ENCODE data around the gene RGPD8.
"Not testable (repeated sequence)": the region's sequence is repeated elsewhere in the genome, so short reads cannot be mapped to it uniquely, and the experiment has no call there.

RGPD8 gene

DNA sequence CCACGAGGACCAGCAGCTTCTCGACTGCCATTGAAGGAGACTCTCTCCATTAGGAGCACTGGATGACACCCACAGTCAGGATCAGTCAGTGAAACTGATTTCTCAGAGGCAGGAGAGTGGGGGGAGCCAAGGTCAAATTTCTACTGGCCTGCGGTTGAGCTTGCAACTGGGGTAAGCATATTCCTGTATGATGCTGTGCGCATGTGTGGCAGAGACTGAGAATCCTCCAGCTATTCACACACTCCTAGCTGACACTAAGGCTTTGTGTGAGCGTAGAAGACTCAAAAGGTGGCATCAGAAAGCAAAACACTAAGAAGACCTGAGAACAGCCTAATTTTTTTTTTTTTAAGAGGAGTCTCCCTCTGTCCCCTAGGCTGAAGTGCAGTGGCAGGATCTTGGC is 28.7 kb upstream of the RGPD8 start:
- Histone ChIP-seq H3K27me3 (ENCODE audit: control insufficient read depth, insufficient read depth, low read length) (peaks cover 2% of the 10 kb centered on the region), H3K4me1 (ENCODE audit: control insufficient read depth, insufficient read depth, low read length) (no peaks in the 10 kb centered on the region), H3K9me3 (ENCODE audit: control insufficient read depth, insufficient read depth, low read length) (no peaks in the 10 kb centered on the region), H3K36me3 (ENCODE audit: control insufficient read depth, insufficient read depth, low read length) (no peaks in the 10 kb centered on the region), H3K9ac (ENCODE audit: low read depth, low read length) (no peak overlapping the region), H3K4me3 (ENCODE audit: low read depth, low read length) (no peak overlapping the region)

DNA sequence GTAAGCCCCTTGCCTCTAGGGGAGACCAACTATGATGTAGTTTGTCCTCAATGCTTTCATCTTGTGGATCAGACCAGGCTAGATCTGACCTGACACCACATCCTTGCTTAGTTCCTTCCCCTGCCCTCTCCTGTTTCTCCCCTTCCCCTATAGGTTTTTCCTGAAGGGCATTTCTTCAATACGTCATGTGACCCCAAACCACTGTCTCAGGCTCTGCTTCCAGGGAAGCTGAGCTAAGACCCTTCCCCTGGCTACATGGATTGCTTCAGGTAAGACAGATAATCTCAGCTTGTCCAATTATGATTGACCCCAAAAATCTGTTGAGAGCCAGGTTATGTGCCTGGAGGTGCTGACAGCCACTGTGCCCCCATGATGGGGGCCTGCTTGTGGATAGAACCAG is 25.9 kb upstream of the RGPD8 start:
- Histone ChIP-seq H3K4me1 (ENCODE audit: control insufficient read depth, insufficient read depth, low read length) (no peaks in the 10 kb centered on the region), H3K4me3 (ENCODE audit: low read depth, low read length) (no peak overlapping the region), H3K9me3 (ENCODE audit: control insufficient read depth, insufficient read depth, low read length) (no peaks in the 10 kb centered on the region), H3K27me3 (ENCODE audit: control insufficient read depth, insufficient read depth, low read length) (peaks cover 2% of the 10 kb centered on the region), H3K9ac (ENCODE audit: low read depth, low read length) (no peak overlapping the region), H3K36me3 (ENCODE audit: control insufficient read depth, insufficient read depth, low read length) (no peaks in the 10 kb centered on the region)

DNA sequence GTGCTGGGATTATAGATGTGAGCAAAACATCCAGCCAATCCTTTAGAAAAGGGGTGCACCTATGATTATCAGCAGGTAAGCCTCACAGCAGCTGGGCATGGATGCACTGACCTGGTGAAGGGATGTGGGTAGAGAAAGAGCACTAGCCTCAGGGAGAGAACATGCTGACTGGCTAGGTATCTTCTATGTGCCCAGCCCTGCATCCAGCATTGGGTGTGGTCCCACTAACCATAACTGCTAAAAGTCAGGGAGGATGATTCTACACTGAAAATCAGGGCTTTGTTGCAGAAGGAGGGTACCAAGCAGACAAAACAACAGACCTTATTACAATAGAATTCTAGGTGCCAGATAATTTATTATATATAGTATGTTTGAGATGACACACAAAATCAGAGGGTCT is 21.1 kb upstream of the RGPD8 start:
- H3K4me1 ChIP-seq (ENCODE audit: control insufficient read depth, insufficient read depth, low read length) = no peaks in the 10 kb centered on the region
- H3K36me3 ChIP-seq (ENCODE audit: control insufficient read depth, insufficient read depth, low read length) = no peaks in the 10 kb centered on the region
- H3K9me3 ChIP-seq (ENCODE audit: control insufficient read depth, insufficient read depth, low read length) = no peaks in the 10 kb centered on the region
- H3K9ac ChIP-seq (ENCODE audit: low read depth, low read length) = no peak overlapping the region
- H3K4me3 ChIP-seq (ENCODE audit: low read depth, low read length) = no peak overlapping the region
- H3K27me3 ChIP-seq (ENCODE audit: control insufficient read depth, insufficient read depth, low read length) = peaks cover 2% of the 10 kb centered on the region

DNA sequence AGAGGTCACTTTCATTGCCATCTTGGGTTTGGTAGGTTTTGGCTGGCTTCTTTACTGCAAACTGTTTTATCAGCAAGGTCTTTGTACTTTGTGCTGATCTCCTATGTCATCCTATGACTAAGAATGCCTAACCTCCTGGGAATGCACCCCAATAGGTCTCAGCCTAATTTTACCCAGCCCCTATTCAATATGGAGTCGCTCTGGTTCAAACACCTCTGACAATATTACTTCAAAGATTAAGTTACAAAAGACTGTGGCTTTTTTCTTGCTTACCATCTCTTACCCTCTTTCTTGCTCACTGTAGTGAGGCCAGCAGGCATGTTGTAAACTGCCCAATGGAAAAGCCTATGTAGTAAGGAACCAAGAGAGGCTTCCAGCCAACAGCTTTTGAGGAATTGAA is 17.9 kb upstream of the RGPD8 start:
- no peaks in the 10 kb centered on the region for H3K27me3 ChIP-seq (ENCODE audit: control insufficient read depth, insufficient read depth, low read length)

DNA sequence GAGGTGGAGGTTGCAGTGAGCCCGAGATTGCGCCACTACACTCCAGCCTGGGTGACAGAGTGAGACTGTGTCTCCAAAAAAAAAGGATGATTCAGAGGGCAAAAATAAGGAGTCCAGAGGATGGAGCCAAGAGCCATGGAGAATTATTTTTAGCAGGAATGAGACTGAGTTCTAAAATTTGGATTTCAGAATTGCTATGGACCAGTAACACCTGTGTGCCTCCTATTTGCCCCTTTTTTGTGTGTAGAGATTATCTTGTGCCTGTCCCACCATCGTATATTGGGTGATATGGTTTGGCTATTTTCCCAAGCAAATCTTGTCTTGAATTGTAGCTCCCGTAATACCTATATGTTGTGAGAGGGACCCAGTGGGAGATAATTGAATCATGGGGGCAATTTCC is 16.4 kb upstream of the RGPD8 start:
- Histone ChIP-seq H3K36me3 (ENCODE audit: control insufficient read depth, insufficient read depth, low read length) (no peaks in the 10 kb centered on the region), H3K4me1 (ENCODE audit: control insufficient read depth, insufficient read depth, low read length) (no peaks in the 10 kb centered on the region), H3K9me3 (ENCODE audit: control insufficient read depth, insufficient read depth, low read length) (no peaks in the 10 kb centered on the region), H3K27me3 (ENCODE audit: control insufficient read depth, insufficient read depth, low read length) (no peaks in the 10 kb centered on the region), H3K9ac (ENCODE audit: low read depth, low read length) (no peak overlapping the region), H3K4me3 (ENCODE audit: low read depth, low read length) (no peak overlapping the region)

More for the DNA sequence above, 17.9 kb upstream of the RGPD8 start:
- no peak overlapping the region for H3K9ac ChIP-seq (ENCODE audit: low read depth, low read length)
- H3K4me1 ChIP-seq (ENCODE audit: control insufficient read depth, insufficient read depth, low read length) = no peaks in the 10 kb centered on the region
- H3K36me3 ChIP-seq (ENCODE audit: control insufficient read depth, insufficient read depth, low read length) = no peaks in the 10 kb centered on the region
- no peak overlapping the region for H3K4me3 ChIP-seq (ENCODE audit: low read depth, low read length)
- H3K9me3 ChIP-seq (ENCODE audit: control insufficient read depth, insufficient read depth, low read length) = no peaks in the 10 kb centered on the region

DNA sequence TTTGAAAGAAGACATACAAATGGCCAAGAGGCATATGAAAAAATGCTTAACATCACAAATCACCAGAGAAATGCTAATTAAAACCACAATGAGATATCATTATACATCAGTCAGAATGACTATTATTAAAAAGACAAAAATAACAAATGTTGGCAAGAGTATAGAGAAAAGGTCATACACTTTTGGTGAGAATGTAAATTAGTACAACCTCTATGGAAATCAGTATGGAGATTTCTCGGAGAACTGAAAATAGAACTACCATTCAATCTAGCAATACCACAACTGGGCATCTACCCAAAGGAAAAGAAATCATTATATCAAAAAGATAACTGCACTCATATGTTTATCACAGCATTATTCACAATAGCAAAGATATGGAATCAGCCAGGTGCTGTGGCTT is 10.8 kb upstream of the RGPD8 start:
- H3K27me3 ChIP-seq (ENCODE audit: control insufficient read depth, insufficient read depth, low read length); H3K4me1 ChIP-seq (ENCODE audit: control insufficient read depth, insufficient read depth, low read length); H3K4me3 ChIP-seq (ENCODE audit: low read depth, low read length); H3K9ac ChIP-seq (ENCODE audit: low read depth, low read length); H3K36me3 ChIP-seq (ENCODE audit: control insufficient read depth, insufficient read depth, low read length); H3K9me3 ChIP-seq (ENCODE audit: control insufficient read depth, insufficient read depth, low read length): not testable (repeated sequence)

DNA sequence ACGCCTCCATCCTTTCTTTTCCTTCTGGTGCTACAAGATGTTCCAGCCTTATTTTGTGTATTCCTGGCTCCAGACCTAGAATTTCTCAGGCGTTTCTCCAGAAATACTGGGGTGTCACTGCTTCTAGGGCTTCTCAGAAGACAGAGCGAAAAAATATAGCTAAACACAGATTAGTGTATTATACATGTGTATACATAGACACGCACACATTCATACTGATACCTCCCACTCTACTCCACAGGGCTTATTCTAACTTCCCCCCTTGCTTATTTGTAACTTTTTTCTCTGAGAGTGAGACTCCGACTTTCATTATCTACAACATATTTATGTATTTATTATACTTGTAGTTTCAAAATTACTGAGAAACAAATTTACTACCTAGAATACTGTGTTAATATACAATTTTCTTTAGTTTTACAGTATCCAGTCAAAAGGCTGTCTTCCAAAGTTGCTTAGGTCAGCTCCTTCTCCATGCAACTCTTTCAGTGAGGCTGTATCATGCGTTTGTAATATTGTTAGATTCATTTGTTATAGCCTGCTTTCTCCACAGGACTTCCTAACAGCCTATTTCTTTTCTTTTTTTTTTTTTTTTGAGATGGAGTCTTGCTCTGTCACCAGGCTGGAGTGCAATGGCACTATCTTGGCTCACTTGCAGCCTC is 5.3 kb upstream of the RGPD8 start:
- H3K9me3 ChIP-seq (ENCODE audit: control insufficient read depth, insufficient read depth, low read length); H3K36me3 ChIP-seq (ENCODE audit: control insufficient read depth, insufficient read depth, low read length); H3K4me3 ChIP-seq (ENCODE audit: low read depth, low read length); H3K27me3 ChIP-seq (ENCODE audit: control insufficient read depth, insufficient read depth, low read length); H3K4me1 ChIP-seq (ENCODE audit: control insufficient read depth, insufficient read depth, low read length); H3K9ac ChIP-seq (ENCODE audit: low read depth, low read length): not testable (repeated sequence)

DNA sequence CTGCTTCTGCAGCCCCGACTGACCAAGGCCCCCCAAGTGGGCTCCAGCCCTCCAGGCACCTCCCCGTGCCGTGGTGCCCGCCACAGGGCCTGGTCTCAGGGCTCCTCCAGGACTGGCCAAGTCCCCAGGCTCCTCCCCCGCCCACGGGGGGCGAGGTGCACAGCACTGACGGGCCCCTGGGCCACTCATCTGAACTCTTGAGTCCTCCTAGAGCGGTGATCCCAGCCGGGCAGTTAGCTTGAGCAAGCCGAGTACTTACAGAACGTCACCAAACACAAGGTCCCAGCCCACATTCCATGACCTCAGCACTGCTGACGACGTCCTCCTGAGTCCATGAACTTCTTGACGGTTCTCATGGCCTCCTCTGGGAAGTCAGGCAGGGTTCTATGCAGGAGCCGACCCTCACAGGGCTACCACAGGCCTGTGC is 4.0 kb upstream of the RGPD8 start:
- H3K4me1 ChIP-seq (ENCODE audit: control insufficient read depth, insufficient read depth, low read length); H3K27me3 ChIP-seq (ENCODE audit: control insufficient read depth, insufficient read depth, low read length); H3K36me3 ChIP-seq (ENCODE audit: control insufficient read depth, insufficient read depth, low read length); H3K9ac ChIP-seq (ENCODE audit: low read depth, low read length); H3K9me3 ChIP-seq (ENCODE audit: control insufficient read depth, insufficient read depth, low read length); H3K4me3 ChIP-seq (ENCODE audit: low read depth, low read length): not testable (repeated sequence)

DNA sequence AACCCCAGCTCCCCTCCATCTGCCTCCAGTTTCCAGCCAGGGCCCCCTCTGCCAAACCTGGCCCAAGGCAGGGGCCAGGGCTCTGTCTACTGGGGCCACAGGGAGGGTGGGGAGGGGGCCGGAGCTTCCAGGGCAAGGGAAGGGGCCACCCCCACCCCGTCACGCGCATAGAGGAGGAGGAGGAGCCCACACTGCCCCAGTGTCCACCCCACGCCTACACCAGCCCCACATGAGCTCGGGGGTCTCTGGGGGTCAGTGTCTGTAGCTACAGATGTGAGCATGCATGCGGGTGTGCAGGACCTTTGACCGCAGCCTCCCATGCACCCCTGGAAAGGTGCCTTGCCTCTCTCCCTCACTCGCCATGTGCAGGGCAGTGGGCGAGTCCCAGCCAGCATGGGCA is 3.5 kb upstream of the RGPD8 start:
- H3K9ac ChIP-seq (ENCODE audit: low read depth, low read length); H3K36me3 ChIP-seq (ENCODE audit: control insufficient read depth, insufficient read depth, low read length); H3K9me3 ChIP-seq (ENCODE audit: control insufficient read depth, insufficient read depth, low read length); H3K4me1 ChIP-seq (ENCODE audit: control insufficient read depth, insufficient read depth, low read length); H3K4me3 ChIP-seq (ENCODE audit: low read depth, low read length); H3K27me3 ChIP-seq (ENCODE audit: control insufficient read depth, insufficient read depth, low read length): not testable (repeated sequence)

DNA sequence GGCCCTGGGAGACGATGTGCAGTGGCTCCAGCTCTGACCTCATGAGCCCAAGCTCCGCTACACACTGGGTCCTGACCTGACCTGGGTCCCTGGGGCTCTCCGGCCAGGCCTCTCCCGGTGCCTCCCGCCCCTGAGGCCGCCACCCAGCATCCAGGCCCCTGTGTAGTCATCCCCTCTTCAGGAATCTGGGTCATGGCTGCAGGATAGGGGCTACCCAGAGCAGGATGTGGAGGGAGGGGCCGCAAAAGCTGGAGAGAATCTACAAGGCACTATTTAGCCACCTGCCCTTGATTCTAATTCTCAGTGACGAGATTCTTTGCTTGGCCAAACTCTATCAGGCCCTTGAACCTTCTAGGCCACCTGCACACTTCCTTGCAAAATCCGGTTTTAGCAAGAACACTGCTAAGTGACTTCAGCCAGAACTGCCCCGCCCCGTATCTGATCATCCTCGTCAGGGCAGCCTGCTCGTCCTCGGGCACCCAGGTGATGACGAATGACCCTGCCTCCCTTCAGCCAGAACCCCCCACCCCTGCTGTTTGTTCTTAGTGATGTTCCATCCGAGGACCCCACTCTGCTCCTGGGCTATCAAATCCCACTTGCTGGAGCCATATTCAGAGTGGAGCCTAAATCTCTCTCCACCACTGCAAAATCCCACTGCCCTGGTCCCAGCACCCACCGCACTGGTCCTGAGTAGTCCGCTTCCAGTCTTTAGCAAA is 2.4 kb upstream of the RGPD8 start:
- H3K9ac ChIP-seq (ENCODE audit: low read depth, low read length); H3K9me3 ChIP-seq (ENCODE audit: control insufficient read depth, insufficient read depth, low read length); H3K4me1 ChIP-seq (ENCODE audit: control insufficient read depth, insufficient read depth, low read length); H3K36me3 ChIP-seq (ENCODE audit: control insufficient read depth, insufficient read depth, low read length); H3K27me3 ChIP-seq (ENCODE audit: control insufficient read depth, insufficient read depth, low read length); H3K4me3 ChIP-seq (ENCODE audit: low read depth, low read length): not testable (repeated sequence)

DNA sequence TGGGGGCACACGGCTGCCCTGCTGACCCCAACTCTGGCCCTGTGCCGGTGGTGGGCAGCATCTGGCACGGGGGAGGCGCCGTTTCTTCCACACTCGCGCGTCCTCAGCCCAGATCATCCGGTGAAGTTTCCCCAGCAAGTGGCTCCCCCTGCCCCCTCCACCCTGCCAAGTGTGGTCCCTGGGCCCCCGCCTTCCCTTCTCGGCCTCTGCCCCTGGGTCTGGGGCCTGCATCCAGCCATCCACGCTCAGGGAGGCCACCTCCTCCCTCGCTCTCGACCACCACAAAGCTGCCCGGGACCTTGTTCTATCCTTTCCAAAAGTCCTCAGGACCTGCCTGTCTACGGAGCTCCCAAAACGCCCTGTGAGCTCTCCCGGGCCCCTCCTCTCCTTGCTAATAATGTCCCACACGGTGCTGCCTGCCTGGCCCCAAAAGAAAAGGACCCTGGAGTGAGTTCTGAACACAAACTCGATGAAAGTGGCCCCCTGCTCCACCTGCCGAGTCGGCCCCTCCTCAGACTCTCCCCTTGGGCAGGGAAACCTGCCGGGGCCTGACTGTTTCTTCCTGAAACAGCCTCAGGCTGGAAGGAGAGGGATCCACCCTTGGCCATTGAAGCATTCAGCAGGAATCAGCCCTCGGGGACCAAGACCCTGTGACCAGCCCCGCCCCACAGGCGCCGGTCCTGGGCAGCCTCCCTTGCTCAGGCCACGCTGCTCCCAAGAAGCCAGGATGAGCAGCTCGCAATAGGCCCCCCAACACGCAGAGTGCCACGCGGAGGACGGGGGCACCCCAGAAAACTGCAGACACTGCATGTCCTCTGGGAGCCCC is 1.7 kb upstream of the RGPD8 start:
- not testable (repeated sequence) for H3K36me3 ChIP-seq (ENCODE audit: control insufficient read depth, insufficient read depth, low read length); H3K9ac ChIP-seq (ENCODE audit: low read depth, low read length); H3K4me3 ChIP-seq (ENCODE audit: low read depth, low read length); H3K27me3 ChIP-seq (ENCODE audit: control insufficient read depth, insufficient read depth, low read length); H3K4me1 ChIP-seq (ENCODE audit: control insufficient read depth, insufficient read depth, low read length); H3K9me3 ChIP-seq (ENCODE audit: control insufficient read depth, insufficient read depth, low read length)
